ENCODE data around the gene FAM13A.

Gene FAM13A

GRCh38 chr4:88780389-88780788 is 276.6 kb downstream of the FAM13A start:
- TF ChIP-seq, protein P1, sequence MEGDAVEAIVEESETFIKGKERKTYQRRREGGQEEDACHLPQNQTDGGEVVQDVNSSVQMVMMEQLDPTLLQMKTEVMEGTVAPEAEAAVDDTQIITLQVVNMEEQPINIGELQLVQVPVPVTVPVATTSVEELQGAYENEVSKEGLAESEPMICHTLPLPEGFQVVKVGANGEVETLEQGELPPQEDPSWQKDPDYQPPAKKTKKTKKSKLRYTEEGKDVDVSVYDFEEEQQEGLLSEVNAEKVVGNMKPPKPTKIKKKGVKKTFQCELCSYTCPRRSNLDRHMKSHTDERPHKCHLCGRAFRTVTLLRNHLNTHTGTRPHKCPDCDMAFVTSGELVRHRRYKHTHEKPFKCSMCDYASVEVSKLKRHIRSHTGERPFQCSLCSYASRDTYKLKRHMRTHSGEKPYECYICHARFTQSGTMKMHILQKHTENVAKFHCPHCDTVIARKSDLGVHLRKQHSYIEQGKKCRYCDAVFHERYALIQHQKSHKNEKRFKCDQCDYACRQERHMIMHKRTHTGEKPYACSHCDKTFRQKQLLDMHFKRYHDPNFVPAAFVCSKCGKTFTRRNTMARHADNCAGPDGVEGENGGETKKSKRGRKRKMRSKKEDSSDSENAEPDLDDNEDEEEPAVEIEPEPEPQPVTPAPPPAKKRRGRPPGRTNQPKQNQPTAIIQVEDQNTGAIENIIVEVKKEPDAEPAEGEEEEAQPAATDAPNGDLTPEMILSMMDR (IDR thresholded peaks at IDR 0.05; ENCODE audit: low read length, missing control alignments) = no peak
- DNase-seq (ENCODE audit: low read depth) = no peak
- no peak overlapping the region for H3K4me3 ChIP-seq (replicated peaks; ENCODE audit: low read depth, low read length)

GRCh38 chr4:88779431-88779830 is 277.6 kb downstream of the FAM13A start:
- peak; percentile 47 for DNase-seq (ENCODE audit: low read depth)
- H3K4me3 ChIP-seq (replicated peaks; ENCODE audit: low read depth, low read length) = no peak overlapping the region
- TF ChIP-seq, protein P1 (IDR thresholded peaks at IDR 0.05; ENCODE audit: low read length, missing control alignments) = no peak

DNA sequence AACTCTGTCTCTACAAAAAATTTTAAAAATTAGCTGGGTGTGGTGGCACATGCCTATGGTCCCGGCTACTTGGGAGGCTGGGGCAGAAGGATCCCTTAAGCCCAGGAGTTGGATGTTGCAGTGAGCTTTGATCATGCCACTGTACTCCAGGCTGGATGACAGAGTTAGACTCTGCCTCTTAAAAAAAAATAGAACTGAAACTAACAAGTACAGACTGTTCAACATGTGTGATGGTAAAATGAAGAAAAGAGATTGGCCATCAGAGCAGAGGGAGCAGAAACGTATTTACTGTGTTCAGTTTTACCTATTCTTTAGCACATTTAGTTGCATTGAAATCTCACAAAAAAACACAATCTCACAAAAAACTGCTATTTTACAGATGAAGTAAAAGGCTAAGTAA is 281.5 kb downstream of the FAM13A start:
- H3K4me3 ChIP-seq (replicated peaks; ENCODE audit: low read depth, low read length) = no peak overlapping the region
- DNase-seq (ENCODE audit: low read depth) = no peak
- TF ChIP-seq, protein P1 (IDR thresholded peaks at IDR 0.05; ENCODE audit: low read length, missing control alignments) = no peak

GRCh38 chr4:88775026-88775425 is 282.0 kb downstream of the FAM13A start:
- no peak overlapping the region for H3K4me3 ChIP-seq (replicated peaks; ENCODE audit: low read depth, low read length)
- DNase-seq (ENCODE audit: low read depth) = no peak
- TF ChIP-seq, protein P1 (IDR thresholded peaks at IDR 0.05; ENCODE audit: low read length, missing control alignments) = no peak

DNA sequence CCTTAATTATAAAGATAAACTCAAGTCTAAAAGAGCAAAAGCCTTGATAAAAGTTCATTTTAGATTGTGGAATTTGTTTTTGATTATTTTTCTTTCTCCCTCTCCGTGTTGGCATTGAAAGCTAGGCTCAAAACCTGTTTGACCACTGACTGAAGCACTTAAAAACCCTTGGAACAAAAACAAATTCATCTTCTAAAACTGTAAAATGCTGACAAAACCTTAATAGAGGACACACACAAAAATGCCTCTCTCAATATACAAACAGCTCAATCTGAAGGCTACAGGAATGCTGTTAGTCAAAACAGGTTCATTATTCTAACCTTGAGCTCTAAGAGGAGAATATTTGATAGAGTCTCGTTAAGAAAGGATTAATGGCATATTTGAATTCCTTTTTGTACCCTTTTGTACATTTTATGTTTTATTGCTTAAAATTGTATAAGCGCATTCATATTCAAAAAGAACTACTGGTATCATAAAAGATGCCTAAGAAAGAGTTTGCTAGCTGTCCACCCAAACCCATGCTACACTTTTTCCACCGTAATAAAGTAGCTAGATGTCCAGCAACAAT is 285.0 kb downstream of the FAM13A start:
- TF ChIP-seq, protein P1 (IDR thresholded peaks at IDR 0.05; ENCODE audit: low read length, missing control alignments) = no peak
- no peak for DNase-seq (ENCODE audit: low read depth)
- no peak overlapping the region for H3K4me3 ChIP-seq (replicated peaks; ENCODE audit: low read depth, low read length)

GRCh38 chr4:88765729-88766128 is 291.3 kb downstream of the FAM13A start:
- DNase-seq (ENCODE audit: low read depth) = peak; percentile 82
- no peak overlapping the region for H3K4me3 ChIP-seq (replicated peaks; ENCODE audit: low read depth, low read length)
- TF ChIP-seq, protein P1 (IDR thresholded peaks at IDR 0.05; ENCODE audit: low read length, missing control alignments) = no peak

GRCh38 chr4:88763075-88763474 is 293.9 kb downstream of the FAM13A start:
- TF ChIP-seq, protein P1 (IDR thresholded peaks at IDR 0.05; ENCODE audit: low read length, missing control alignments) = no peak
- no peak for DNase-seq (ENCODE audit: low read depth)

More at GRCh38 chr4:88763075-88763474, 293.9 kb downstream of the FAM13A start:
- H3K4me3 ChIP-seq (replicated peaks; ENCODE audit: low read depth, low read length) = no peak overlapping the region

Measured in fibroblast of pulmonary artery (primary cell).